HL-60 (cell line): ENCODE measurements around the gene PALLD.
A peak's percentile ranks its signal among the peaks of the same experiment; 100 is the strongest.

Source experiments
- DNase-seq, 2 experiments: peaks; one replicate each; pipeline ENCODE4 v3.0.0-alpha.2; 2010 to 2020; ENCODE audit warnings: low read depth in 1 of 2, low spot score in 1 of 2
- H3K27ac ChIP-seq: fragments of 250-450 bp; sonication (Bioruptor Pico); replicated peaks from 2 replicates; pipeline ENCODE4 v1.5.1; 2020; ENCODE audit warnings: mild to moderate bottlenecking, moderate library complexity
- H3K27me3 ChIP-seq: fragments of 250-450 bp; sonication (Bioruptor Pico); 2 replicates; pipeline ENCODE4 v1.5.1; 2021; ENCODE audit warnings: mild to moderate bottlenecking, moderate library complexity; ENCODE audit not compliant: insufficient read depth, poor library complexity, severe bottlenecking
- H3K4me3 ChIP-seq: replicated peaks from 2 replicates; pipeline ENCODE4 v1.5.1; 2011; ENCODE audit warnings: mild to moderate bottlenecking, control low read depth, low read length; ENCODE audit not compliant: insufficient read depth
- CTCF ChIP-seq: IDR thresholded peaks from one replicate; pipeline ENCODE4 v1.5.1; 2011; ENCODE audit warnings: low read length, control low read depth, inconsistent platforms; ENCODE audit not compliant: insufficient read depth
- GABPA ChIP-seq: IDR thresholded peaks from 2 replicates; pipeline ENCODE4 v1.6.1; 2012; ENCODE audit warnings: low read depth
- POLR2AphosphoS5 ChIP-seq: IDR thresholded peaks from 2 replicates; pipeline ENCODE4 v1.6.1; 2012; ENCODE audit warnings: low read depth
- REST ChIP-seq: IDR thresholded peaks from 2 replicates; pipeline ENCODE4 v1.6.1; 2012; ENCODE audit warnings: low read depth; ENCODE audit not compliant: insufficient replicate concordance
- SPI1 ChIP-seq: IDR thresholded peaks from 2 replicates; pipeline ENCODE4 v1.6.1; 2012; ENCODE audit warnings: low read depth, mild to moderate bottlenecking, borderline replicate concordance

The PALLD gene

GRCh38 chr4:168503652-168504362, 7.0 kb downstream of the PALLD start:
- Histone ChIP-seq H3K27ac (peak overlapping the region; percentile 51), H3K4me3 (no peak overlapping the region), H3K27me3 (no peaks in the 10 kb centered on the region)
- DNase-seq, result peak; percentile 83 to 99
- TF ChIP-seq POLR2AphosphoS5 (no peak), SPI1 (peak; percentile 53; the same call in 1 of the 2 replicates)

GRCh38 chr4:168504526-168504925, 7.7 kb downstream of the PALLD start:
- no peak for DNase-seq
- no peak for TF ChIP-seq CTCF
- no peak for TF ChIP-seq REST
- TF ChIP-seq POLR2AphosphoS5, result no peak
- no peak for TF ChIP-seq GABPA
- no peak for TF ChIP-seq SPI1

GRCh38 chr4:168506014-168506413, 9.2 kb downstream of the PALLD start:
- TF ChIP-seq POLR2AphosphoS5 (no peak), REST (no peak), GABPA (no peak), CTCF (no peak), SPI1 (no peak)
- Histone ChIP-seq H3K27ac (peak overlapping the region; percentile 51), H3K27me3 (no peaks in the 10 kb centered on the region), H3K4me3 (no peak overlapping the region)
- peak; percentile 21 to 57 for DNase-seq

More at GRCh38 chr4:168504526-168504925, 7.7 kb downstream of the PALLD start:
- peak overlapping the region; percentile 51 for H3K27ac ChIP-seq
- no peak overlapping the region for H3K4me3 ChIP-seq
- H3K27me3 ChIP-seq, result no peaks in the 10 kb centered on the region

GRCh38 chr4:168507178-168507815, 10.4 kb downstream of the PALLD start:
- no peak for DNase-seq
- Histone ChIP-seq H3K27ac (no peak overlapping the region), H3K4me3 (no peak overlapping the region), H3K27me3 (no peaks in the 10 kb centered on the region)
- no peak for TF ChIP-seq SPI1
- TF ChIP-seq POLR2AphosphoS5, result no peak
- TF ChIP-seq REST, result no peak
- TF ChIP-seq CTCF, result no peak
